Dedifferentiated amniotic fluid mesenchymal stem cell (primary cell): ENCODE results near the gene AKT1S1.
A peak's percentile ranks its signal among the peaks of the same experiment; 100 is the strongest.

Source experiments
- DNase-seq: peaks from one replicate; pipeline ENCODE4 v3.0.0-alpha.2; 2016; ENCODE audit errors: extremely low spot score

Gene AKT1S1

DNA sequence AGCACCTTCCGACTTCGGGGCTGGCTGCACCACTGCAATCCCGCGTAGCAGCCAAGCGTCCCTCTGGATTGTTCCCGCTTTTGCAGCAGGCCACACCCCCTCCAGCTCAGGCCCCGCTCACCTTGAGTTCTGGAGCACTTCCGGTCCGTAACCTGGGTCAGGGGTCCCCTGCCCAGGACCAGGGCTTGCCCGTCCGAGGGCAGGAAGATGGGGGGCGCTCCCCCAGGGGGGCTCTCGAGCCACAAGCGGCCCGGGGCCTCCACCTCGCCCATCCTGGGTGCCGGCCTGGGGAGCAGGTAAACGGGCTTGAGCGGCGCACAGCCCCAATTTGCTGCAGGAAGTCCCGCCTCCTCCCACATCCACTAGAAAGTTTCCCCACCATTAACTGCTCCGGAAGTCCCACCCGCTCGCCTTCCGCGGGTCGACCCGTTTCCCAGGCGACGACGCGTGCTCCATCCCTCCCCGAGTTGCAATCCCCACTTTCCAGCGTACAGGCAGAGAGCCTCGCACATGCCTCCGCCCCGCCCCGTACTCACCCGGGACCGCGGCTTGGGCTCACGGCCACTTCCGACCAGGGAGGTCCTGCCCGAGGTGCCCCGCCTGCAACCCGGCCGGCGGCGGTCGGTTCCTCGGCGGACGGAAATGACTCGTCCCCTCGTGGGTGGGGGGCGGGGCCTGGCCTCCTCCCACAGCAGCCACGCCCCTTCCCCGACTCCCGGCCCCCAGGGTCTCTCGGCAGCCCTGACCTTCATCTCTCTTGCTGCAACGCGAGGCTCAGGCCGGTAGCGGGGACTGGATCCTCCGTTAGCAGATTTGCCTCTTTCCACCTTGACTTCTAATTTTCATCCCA, 10.0 kb downstream of the AKT1S1 start, which contains the start of gene PNKP:
TSS of gene PNKP (minus strand) at position 644 of the 850 bp plus-strand sequence. CDS start at position 272, 372 bp downstream.
- peak; percentile 63 for DNase-seq

DNA sequence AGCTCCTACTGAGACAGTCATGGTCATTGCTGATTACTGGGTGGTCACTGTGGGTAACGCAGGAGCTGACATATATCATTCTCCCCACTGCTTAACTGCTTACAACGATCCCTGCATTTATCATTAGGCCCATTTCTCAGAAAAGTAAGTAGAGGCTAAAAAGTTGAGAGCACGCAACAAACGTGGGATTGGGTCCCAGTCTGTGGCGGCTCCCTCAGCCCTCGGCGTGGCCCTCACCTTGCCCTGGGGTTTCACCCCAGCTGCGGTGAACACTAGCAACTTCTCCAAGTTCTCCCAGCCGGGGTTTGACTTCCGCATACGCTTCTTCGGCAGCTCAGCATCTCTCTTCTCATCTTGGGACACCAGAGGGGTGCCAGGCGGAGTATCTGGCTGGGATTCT, 12.3 kb downstream of the AKT1S1 start:
- DNase-seq: no peak

DNA sequence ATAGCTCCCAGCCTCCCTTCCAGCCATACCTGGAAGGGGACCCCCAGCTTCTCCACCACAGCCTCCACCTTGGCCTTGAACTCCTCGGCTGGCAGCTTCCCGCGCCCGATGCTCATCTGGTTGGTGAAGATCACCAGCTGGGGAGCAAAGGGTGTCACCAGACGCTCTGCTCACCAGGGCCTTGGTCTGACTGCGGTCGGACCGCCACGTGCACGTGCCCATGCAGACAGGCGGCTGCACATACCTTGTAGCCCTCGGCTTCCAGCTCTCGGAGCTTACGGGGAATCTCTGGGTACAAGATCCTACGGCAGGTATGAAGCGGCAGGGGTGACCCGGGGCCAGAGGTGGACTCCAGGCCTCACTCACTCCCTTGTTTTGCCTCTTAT, 13.2 kb downstream of the AKT1S1 start:
- no peak for DNase-seq

DNA sequence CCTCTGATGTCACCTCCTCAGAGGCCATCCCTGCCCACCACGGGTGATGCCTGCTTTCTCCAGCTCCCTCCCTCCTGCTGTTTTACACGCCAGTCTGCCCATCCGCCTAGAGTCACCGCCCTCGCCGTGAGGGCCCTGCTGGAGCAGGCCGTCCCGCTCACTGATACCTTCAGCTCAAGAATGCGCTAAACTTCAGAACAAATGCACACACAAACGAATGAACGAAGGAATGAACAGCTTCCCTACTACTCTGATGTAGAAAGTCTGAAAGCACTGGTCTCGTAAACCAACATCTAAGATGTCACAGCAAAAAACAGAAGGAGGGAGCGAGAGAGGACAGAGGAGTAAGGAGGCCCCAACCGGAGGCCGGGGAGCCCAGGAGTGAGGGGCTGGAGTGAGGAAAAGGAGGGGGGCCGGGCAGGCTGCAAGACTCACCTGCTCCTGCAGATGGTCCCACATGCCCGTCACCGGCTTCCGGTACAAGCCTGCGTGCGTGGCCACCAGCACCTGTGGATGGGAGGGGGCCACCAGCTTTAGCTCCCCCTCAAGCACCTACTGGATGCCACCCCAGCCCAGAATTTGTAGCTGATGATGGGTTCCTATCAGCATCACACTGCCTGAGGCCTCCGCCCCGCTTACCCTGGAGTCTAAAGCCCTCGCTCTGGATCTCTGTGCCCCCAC, 13.8 kb downstream of the AKT1S1 start:
- no peak for DNase-seq

DNA sequence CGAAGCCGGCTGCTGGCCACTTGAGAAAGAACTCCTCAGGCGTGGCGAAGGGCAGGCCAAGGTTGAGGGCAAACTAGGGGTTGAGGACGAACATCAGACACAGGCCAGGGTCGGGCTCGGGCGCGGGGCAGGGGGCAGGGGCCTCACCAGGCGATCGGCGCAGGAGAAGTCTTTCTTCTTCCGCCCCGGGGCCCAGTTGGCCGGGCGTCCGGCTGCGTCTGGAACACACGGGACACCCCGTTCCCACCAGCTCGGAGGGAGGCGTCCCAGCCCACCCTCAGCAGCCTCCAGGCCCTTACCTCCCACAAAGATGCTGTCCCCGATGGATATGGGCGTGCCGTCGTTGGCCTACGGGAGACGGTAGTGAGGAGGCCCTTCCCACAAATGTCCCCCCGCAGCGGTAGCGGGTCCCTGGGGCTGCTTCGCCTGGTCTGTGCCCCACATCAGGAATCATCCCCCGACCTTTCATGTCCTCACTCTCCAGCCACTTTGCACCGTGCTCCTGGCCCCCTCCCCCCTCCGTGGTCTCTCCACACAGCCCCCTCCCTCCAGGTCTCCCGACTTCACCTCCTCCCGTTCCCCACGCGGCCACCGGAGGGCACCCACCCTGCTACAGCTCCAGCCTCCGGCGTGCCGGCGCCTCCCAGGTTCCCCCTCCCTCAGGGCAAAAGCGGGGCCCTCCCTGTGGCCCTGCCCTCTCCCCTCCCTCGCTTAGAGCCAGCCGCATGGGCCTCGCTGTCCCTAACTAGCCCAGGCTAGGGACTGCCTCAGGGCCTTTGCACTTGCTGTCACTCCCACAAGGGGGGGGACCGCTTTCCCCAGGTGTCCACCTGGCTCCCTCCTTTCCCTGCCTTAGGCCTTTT, 14.5 kb downstream of the AKT1S1 start:
- no peak for DNase-seq

DNA sequence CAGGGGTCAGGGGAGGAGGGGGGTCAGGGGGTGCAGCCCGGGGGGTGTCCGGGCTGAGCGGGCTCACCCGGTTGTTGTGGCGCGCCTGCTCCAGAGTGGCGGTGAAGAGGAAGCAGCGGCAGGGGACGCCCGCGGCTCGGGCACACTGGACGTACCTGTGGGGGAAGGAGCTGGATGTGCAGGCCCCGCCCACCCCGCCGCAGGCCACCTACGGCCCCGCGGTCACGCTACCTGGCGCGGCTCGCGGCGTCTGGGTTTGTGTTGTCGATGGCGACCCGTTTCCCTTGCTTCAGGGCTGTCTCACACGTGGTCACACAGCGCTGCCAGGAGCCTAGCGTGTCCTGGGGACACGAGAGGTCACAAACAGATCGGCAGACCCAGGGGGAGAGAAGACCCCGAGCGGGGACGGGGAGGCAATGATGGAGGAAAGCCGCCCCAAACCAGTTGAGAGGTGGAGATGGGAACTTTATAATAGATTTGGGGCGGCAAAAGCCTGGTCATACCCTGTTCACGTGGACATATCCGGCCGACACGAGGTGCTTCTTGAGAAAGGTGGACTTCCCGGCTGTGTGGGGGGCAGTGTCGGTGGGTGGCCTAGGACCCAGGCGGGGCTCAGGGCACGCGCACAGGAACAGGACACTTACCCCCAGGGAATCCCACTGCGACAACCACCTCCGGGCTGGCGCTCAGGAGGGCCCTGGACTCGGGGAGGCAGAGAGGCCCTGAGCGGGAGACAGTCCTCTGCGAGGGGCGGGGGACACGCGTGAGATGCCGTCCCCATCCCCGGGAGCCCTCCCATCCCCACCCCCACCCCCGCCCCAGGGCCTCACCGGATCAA, 15.4 kb downstream of the AKT1S1 start:
- no peak for DNase-seq

DNA sequence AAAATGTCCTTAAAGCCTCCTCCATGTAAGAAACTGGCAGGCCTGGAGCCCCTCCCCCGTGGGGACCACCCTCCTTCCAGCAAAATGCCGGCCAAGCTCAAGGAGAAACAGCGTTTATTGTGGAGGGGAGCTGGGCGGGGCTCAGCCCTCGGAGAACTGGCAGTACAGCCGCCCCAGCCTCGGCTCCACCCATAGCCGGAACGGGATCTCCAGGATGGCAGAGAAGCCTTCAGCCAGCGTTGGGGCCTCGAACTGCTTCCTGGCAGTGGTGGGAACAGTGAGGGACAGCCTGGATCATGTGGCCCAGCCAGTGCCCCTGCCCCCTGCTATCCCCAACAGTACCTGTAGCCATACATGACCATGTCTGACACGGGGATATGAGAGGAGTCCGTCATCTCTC, 16.0 kb downstream of the AKT1S1 start:
- no peak for DNase-seq

DNA sequence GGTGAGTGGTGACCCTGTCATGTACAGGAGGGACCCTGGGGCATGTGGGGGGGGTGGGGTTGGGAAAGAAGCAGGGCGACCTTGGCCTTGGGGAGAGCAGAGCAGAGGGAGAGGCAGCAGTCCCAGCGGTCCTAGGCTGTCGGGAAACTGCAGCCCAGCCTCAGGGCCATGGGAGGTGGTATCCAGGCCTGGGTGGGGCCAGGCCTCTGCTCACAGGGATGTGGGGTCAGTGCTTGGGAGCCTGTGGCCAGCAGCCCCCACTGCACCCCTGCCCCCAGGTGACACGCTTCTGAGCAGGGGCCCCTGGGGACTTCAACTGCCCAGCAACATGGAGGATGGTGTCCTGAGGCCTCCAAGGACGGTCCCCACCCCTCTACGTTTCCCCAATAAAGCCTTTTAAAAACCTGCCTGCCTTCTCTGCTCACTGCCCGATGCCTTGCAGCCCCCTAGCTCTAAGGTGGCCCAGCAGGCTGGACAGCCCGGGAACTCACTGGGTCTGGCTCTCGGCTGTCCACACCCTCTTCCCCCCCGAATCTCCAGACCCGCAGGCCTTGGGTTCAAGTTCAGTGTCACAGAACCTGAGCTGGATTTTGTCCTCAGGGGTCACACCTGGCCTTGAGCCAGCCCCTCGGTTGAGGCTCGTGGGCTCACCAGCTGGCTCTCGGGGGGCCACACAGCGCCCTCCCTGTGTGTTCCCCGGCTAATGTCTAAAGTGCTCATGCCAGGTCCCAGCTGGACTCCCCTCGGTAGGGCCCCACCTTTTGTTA, 16.6 kb downstream of the AKT1S1 start:
- no peak for DNase-seq

DNA sequence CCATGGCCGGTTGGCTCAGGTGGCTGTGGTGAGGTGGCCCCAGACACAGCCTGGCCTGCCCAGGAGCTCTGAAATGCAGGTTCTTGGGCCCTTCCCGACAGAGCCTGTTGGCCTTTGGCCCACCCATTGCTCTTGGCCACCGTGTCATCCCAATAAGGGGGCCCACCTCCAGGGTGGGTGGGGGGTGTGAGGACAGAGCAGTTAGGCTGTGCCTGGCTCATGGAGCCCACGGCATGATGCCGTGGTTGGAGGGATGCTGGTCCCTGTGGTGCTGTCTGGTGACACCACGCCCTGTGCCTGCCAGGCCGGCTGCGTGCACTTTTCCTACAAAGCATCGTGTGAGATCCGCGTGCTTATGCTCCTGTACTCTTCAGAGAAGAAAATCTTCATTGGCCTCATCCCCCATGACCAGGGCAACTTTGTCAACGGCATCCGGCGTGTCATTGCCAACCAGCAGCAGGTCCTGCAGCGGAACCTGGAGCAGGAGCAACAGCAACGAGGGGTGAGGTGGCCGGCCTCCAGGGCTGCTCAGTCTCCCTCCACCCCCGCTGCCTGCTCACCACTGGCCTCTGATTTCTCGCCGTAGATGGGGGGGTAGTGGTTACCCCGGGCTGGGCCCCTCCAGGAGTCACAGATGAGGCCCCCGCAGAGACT, 17.3 kb downstream of the AKT1S1 start:
- no peak for DNase-seq

DNA sequence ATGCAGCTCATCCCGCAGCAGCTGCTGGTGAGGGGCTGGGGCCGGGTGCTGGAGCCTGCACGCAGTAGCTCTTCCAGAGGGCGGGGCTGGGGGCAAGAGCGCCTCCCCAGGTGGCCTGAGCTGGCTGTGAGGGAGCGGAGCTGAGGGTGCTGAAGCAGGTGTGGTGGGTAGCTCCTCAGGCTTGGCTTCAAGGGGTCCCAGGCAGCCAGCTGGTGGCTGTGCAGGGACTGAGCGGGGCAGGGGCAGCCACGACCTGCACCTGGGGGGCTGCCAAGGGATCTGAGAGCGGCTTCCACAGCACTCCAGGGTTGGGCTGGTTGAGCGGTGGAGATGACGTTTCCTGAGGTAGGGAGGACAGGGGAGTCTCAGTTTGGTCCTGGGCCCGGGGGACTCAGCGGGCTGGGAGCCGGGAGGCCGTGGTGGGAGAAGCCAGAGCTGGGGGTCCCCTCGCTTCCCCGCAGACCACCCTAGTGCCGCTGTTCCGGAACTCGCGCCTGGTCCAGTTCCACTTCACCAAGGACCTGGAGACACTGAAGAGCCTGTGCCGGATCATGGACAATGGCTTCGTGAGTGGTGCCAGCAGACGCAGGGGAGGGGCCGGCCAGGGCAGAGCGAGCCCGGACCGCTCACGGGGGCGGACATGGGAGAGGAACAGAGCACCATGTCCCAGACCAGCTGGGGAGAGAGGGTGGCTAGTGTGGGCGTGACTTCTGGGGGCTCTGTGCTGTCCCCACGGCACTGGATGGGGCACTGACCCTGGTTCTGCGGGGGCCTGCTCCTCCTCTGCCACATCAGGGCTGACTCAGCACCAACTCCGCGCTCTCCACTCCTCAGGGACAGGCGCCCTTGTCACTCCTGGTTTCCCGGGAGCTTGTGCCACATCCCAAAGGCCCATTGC, 18.8 kb downstream of the AKT1S1 start:
- no peak for DNase-seq

DNA sequence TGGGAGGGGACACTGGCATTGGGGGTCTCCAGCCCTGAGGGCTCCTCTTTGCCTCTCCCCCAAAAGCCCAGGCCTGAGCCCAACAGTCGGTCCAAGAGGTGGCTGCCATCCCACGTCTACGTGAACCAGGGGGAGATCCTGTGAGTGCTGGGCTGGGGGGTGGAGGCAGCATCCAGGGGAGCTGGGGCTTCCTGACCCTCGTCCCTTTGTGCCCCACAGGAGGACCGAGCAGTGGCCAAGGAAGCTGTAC, 19.4 kb downstream of the AKT1S1 start:
- DNase-seq: no peak

DNA sequence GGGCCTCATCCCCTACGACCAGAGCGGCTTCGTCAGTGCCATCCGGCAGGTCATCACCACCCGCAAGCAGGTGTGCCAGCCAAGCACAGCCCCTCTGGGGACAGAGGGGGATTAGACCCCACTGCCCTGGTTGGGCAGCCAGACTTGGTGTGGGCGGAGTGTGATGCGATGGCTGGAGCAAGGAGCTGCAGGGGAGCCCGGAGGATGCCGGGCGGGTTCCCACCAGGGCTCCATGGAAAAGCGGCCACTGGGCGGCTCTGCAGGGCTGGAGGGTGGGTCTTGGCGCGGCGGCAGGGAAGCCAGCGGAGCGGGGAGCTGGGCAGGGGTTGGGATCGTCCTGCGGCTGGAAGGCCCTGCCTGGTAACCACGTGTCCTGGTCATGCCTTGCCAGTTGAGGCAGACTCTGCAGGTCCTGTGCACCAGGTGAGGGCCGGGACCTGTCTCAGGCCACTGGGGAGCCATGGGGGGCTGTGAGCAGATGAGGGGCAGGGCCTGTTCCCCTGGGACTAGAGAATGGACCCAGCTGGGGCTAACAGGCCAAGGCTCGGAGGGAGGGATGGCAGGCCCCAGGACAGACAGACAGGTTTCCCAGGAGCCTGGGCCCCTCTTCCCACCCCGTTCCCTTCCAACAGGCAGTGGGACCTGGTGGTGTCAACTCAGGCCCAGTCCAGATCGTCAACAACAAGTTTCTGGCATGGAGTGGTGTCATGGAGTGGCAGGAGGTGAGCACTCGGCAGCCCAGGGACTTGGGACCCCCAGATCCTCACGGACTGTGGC, 19.9 kb downstream of the AKT1S1 start:
- no peak for DNase-seq

DNA sequence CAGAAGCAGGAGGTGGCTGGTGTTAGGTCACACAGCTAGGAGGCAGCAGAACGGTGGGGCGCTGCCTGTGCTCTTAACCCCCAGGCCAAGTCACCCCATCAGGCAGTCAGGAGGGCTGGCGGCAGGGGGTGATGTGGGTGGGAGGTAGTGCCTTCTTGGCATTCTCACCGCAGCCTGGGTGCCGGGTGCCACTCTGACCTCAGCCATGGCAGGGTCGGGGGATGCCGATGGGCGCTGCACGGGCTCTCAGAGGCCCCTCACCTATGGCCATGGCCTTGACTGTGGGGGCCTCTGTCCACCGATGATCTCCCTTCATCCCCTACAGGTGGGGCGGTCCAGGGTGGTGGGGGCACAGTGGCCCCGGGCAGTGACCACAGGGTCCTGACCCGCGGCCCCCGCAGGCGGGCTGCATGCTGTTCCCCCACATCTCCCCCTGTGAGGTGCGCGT, 20.6 kb downstream of the AKT1S1 start:
- DNase-seq: no peak

DNA sequence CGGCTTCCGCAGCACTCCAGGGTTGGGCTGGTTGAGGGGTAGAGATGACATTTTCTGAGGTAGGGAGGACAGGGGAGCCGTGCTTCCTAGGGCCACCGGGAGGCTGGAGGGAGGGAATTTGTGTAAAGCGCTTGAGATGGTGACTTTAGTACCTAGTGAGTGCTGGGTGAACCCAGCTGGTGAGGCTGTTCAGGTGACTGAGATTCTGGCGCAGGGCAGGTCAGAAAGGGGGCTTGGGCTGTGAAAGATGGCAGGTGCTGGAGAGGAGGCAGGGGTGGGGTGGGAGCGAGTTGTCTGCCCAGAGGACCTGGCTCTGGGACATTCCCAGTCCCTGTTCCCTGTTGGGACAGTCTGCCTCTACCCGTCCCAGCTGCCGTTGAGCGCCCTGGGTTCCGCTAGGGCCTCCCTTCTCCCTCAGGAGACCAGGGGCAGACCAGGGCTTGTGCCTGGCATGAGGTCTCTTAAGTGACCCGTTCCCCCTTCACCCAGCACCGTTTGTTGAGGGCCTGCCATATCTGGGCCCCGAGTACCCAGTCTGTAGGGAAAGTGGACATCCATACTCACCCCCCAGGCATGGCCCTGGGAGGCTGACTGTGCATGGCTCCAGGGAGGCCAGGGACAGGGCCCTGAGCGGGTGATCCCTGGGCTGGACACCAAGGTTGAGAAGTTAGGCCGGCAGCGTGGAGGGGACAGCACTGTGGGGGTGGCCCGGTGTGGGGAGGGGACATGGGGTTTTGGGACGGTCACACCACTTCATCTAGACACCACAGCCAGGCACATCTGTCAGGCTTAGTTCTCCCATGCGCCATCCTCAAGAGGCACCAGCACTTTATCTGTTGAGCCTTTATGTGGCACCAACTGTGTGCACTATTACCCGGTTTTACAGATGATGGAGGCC, 21.2 kb downstream of the AKT1S1 start:
- DNase-seq: no peak

DNA sequence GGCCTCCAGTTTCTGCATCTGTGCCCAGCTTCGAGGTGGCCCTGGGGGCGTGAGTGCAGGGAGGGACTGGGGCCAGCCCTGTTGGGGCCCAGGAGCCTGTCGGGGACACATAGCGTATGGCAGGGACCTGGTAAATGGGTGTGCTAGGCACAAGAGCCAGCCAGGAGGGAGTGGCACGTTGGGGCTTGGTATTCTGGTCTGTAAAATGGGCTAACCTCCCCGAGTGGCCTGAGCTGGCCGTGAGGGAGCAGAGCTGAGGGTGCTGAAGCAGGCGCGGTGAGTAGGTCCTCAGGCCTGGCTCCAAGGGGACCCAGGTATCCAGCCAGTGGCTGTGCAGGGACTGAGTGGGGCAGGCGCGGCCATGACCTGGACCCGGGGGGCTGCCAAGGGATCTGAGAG, 21.9 kb downstream of the AKT1S1 start:
- no peak for DNase-seq

DNA sequence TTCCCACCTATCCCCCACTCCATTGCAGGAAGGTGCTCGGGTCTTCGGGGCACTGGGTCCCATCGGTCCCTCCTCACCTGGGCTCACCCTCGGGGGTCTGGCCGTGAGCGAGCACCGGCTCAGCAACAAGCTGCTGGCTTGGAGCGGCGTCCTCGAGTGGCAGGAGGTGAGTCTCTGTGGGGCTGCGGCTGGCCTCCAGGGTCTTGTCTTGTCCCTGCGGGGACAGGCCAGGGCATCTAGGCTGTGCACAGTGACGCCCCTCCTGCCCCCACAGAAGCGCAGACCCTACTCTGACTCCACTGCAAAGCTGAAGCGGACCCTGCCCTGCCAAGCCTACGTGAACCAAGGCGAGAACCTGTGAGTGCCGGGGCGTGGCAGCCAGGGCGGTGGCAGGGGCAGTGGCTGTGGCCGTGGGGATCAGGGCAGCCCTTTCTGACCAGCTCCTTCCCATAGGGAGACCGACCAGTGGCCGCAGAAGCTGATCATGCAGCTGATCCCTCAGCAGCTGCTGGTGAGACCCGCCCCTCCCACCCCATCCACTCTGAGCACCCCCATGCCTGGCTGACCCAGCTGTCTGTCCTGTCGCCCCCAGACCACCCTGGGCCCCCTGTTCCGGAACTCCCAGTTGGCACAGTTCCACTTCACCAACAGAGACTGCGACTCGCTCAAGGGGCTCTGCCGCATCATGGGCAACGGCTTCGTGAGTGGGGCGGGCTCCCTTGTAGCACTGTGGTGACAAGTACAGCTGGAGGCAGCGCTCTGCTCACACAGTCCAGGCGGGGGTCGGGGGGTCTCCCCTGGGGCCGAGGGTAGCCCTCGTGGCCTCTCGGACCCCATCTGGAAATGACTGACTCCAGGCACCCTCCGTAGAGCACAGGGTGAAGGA, 22.5 kb downstream of the AKT1S1 start:
- no peak for DNase-seq
